Globus pallidus (tissue), 1 donor: ENCODE results near the gene CAND1.
A peak's percentile ranks its signal among the peaks of the same experiment; 100 is the strongest.
"Not testable (repeated sequence)": the region's sequence is repeated elsewhere in the genome, so short reads cannot be mapped to it uniquely, and the experiment has no call there.

Experiments used
- DNase-seq: peaks from one replicate; pipeline ENCODE4 v3.0.0-alpha.2; 2015; ENCODE audit warnings: low spot score

The CAND1 gene

GRCh38 chr12:67341086-67341485, 71.9 kb downstream of the CAND1 start:
- not testable (repeated sequence) for DNase-seq

GRCh38 chr12:67344979-67345710, 76.0 kb downstream of the CAND1 start:
- no peak for DNase-seq

GRCh38 chr12:67348683-67349082, 79.5 kb downstream of the CAND1 start:
- no peak for DNase-seq

- DNase-seq, result no peak
These were observed 83.5 kb downstream of the CAND1 start for GRCh38 chr12:67352682-67353081.

GRCh38 chr12:67354322-67354721, 85.2 kb downstream of the CAND1 start:
- DNase-seq, result no peak

GRCh38 chr12:67354966-67355365, 85.8 kb downstream of the CAND1 start:
- no peak for DNase-seq

GRCh38 chr12:67355428-67356379, 86.5 kb downstream of the CAND1 start:
- peak; percentile 63 for DNase-seq

- no peak for DNase-seq
These were observed 87.2 kb downstream of the CAND1 start for GRCh38 chr12:67356380-67356774.

- DNase-seq, result no peak
These were observed 88.4 kb downstream of the CAND1 start for GRCh38 chr12:67357376-67358125.

- DNase-seq, result no peak
These were observed 89.7 kb downstream of the CAND1 start for GRCh38 chr12:67358781-67359338.

- DNase-seq, result no peak
These were observed 93.4 kb downstream of the CAND1 start for GRCh38 chr12:67362526-67362925.

GRCh38 chr12:67364228-67364627, 95.1 kb downstream of the CAND1 start:
- DNase-seq, result no peak

GRCh38 chr12:67365131-67365530, 96.0 kb downstream of the CAND1 start:
- DNase-seq, result no peak

- no peak for DNase-seq
These were observed 98.7 kb downstream of the CAND1 start for GRCh38 chr12:67367843-67368242.
